Stomach (tissue), 4 donors: Measurements from ENCODE around the gene HPN.

Source experiments
- EP300 ChIP-seq: sonication (generic); formaldehyde crosslinking; IDR thresholded peaks from one replicate; pipeline ENCODE4 v1.6.1; 2017; ENCODE audit warnings: antibody characterized with exemption
- POLR2A ChIP-seq, 4 donors: fragments of 450-650 bp; IDR thresholded peaks; one replicate each; pipeline ENCODE4 v1.6.1; 2016; ENCODE audit warnings: antibody characterized with exemption in 4 of 4, control low read depth in 2 of 4, mild to moderate bottlenecking in 1 of 4, moderate library complexity in 1 of 4
- TF ChIP-seq, protein P1 (sequence below), 7 experiments: fragments of 450-650 bp in 4 of 7; fragments of 200-600 bp in 3 of 7; sonication (generic) in 3 of 7; IDR thresholded peaks; one replicate each; pipeline ENCODE4 v1.5.1; 2016 to 2019; ENCODE audit warnings: antibody characterized with exemption in 7 of 7, control low read depth in 2 of 7, mild to moderate bottlenecking in 1 of 7

DNA sequence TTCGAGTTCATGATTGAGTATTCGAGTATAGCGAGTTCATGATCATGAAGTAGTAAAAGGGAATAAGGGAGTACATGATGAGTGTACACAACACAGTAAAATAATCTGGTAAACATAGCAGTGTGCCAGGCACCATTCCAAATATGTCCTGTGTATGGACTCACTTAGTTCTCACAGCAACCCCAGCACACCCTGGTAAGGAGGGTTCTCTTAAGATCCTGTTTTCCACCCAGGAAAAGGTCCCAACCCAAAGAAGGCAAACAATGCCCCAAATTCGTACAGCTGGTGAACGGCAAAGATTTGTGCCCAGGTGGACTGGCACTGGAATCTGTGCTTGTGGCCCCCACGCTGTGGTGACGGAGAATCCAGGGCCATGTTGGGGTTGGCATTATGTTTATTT, 21.4 kb downstream of the HPN start:
- no peak for TF ChIP-seq POLR2A (IDR thresholded peaks at IDR 0.05)
- TF ChIP-seq, protein P1, sequence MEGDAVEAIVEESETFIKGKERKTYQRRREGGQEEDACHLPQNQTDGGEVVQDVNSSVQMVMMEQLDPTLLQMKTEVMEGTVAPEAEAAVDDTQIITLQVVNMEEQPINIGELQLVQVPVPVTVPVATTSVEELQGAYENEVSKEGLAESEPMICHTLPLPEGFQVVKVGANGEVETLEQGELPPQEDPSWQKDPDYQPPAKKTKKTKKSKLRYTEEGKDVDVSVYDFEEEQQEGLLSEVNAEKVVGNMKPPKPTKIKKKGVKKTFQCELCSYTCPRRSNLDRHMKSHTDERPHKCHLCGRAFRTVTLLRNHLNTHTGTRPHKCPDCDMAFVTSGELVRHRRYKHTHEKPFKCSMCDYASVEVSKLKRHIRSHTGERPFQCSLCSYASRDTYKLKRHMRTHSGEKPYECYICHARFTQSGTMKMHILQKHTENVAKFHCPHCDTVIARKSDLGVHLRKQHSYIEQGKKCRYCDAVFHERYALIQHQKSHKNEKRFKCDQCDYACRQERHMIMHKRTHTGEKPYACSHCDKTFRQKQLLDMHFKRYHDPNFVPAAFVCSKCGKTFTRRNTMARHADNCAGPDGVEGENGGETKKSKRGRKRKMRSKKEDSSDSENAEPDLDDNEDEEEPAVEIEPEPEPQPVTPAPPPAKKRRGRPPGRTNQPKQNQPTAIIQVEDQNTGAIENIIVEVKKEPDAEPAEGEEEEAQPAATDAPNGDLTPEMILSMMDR (IDR thresholded peaks at IDR 0.05) = no peak
- no peak for TF ChIP-seq EP300
